Glomerular endothelial cell (primary cell): ENCODE data around the gene USP9X. TPM values are rescaled to one million over a fixed set of nuclear protein-coding genes. Genes with fewer than 3 reads are reported as not detected.
"Not testable (repeated sequence)": the region's sequence is repeated elsewhere in the genome, so short reads cannot be mapped to it uniquely, and the experiment has no call there.

Source experiments
- DNase-seq: peaks from one replicate; pipeline ENCODE4 v3.0.0-alpha.2; 2011; ENCODE audit warnings: low read depth, low spot score; ENCODE audit errors: extremely low read depth
- total RNA-seq: library from RNA; depleted of rRNA; stranded (reverse); fragments of >200 nt; gene quantifications from 2 replicates; pipeline ENCODE4 v1.2.3, GENCODE V29; 2015

Gene USP9X
- total RNA-seq, 1 donor from 2014 or later, result 81.8 TPM

DNA sequence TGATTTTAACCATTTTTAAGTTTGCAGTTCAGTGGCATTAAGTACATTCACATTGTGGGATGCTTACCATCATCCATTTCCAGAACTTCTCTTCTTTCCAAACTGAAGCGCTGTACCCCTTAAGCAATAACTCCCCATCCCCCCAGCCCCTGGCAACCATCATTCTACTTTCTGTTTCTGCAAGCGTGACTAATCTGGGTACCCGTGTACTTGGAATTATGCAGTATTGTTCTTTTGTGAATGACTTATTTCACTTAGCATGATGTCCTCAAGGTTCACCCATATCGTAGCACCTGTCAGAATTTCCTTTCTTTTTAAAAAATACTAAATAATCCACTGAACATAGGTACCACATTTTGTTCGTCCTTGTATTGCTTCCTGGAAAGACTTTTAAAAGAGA is 32.9 kb downstream of the USP9X start:
- DNase-seq, result no peak

DNA sequence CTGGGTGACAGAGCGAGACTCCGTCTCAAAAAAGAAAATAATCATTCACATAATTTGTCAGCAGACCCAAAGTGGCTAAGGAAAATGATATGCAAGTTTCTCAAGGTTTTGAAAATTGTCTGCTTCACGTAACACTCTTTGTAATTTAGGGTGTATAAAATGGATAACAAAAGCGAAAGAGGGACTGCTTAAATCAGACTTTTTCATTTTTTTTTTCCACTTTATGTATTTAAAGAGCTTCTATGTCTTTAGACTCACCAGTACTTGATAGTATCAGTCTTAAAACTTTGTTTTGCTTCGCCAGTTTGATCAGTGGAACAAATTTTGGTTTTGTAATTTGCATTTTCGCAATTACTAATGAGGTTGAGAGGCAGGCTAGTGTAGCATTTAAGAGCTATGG is 34.6 kb downstream of the USP9X start:
- no peak for DNase-seq

DNA sequence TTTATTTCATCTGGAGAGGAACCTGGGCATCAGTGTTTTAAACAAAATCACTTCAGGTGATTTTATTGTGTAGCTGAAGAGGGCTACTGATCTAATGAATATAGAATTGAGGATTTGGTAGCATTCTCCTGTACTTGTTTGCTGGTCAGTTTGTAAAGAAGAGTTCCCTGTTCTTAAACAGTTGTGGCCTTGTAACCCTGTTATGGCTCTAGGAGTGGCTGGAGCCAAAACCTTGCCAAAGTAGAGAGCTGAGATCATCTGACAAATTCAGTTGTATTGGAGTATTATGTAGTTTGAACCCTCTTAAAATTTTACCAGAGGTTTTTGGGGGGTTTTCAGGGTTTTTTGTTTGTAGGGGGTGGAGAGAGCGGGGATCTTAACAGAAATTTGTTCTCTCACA is 36.5 kb downstream of the USP9X start:
- no peak for DNase-seq

- no peak for DNase-seq
Measured at GRCh38 chrX:41122664-41123257, 37.5 kb downstream of the USP9X start.

GRCh38 chrX:41127477-41128192 is 42.4 kb downstream of the USP9X start:
- DNase-seq, result no peak

- no peak for DNase-seq
Measured at GRCh38 chrX:41128955-41129354, 43.7 kb downstream of the USP9X start.

- no peak for DNase-seq
Measured at GRCh38 chrX:41131766-41132165, 46.5 kb downstream of the USP9X start.

GRCh38 chrX:41133551-41133950 is 48.3 kb downstream of the USP9X start:
- DNase-seq, result no peak

DNA sequence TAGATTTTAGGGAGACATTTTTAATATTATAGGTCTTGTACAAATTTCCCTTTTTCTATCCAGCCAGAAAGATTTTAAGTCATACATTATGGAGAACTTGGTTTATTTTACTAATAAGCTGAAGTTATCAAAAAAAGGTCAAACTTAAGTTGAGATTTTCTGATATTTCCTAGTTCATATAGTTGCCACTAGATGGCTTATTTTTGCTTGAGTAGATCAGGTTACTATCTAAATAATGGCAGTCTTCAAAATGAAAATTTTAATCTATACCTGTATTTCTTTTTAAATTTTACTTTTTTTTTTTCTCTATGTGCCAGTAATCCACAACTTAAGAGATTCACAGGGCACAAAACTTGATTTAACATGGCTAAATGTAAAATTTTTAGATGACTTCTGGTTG is 52.3 kb downstream of the USP9X start:
- no peak for DNase-seq

GRCh38 chrX:41142130-41142910 is 57.1 kb downstream of the USP9X start:
- no peak for DNase-seq

DNA sequence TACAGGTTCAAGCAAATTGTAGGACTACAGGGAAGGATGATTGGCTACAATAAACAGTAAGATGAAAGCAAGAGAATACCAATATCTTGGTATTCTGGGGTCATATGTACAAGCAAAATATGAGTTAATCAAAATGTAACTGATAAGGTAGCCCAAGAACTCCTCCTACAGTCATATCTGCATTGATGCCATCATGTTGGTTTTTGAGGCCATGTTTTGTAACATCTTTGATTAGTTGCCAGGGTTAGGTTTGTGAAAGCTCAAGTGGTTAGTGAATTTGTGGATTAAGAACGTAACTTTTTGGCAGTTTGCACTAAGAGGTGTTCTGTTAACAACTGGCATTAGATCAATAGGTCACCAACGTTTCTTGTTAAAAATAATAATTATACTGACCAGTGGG is 59.6 kb downstream of the USP9X start:
- no peak for DNase-seq

DNA sequence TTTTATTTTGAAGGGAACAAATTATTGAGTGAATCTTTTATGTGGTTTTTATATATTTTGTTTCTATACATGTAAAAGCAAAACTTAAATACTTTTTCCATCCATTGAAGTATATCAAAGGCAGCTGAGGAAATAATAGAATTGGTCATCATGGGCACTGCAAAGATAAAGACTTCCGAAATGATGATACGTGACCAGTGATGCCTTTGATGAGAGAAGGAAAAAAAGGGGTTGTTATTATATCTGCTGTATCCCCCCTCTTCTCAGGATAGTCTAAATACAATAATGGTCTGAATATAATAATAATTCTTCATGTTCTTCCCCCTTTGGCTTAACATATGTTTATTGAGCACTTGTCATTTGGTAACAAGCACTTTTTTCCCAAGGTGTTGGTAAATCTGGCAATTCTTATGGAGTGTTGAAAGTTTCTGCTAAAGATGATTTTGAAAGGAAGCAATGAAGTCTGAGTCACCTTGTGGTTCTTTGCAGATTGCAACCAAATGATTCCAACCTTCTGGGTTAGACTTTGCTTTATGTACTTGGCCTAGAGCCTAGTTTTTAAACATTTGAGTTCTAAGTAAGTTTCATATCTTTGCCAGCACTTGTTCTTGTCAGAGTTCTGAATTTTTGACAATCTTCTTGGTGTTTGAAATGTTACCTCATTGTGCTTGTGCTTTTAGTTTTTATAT is 60.8 kb downstream of the USP9X start:
- peak; percentile 25 for DNase-seq

- peak; percentile 36 for DNase-seq
Measured at GRCh38 chrX:41148553-41148952, 63.3 kb downstream of the USP9X start.

- DNase-seq, result no peak
Measured at GRCh38 chrX:41150043-41150442, 64.8 kb downstream of the USP9X start.

DNA sequence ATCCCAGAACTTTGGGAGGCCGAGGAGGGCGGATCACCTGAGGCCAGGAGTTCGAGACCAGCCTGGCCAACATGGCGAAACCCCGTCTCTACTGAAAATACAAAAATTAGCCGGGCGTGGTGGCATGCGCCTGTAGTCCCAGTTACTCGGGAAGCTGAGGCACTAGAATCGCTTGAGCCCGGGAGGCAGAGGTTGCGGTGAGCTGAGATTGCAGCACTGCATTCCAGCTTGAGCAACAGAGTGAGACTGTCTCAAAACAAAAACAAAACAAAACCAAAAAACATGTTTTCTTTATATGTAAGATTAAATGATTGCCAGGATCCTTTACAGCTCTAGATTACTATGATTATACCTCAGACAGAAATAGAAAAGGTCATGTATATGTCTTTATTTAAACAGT is 66.5 kb downstream of the USP9X start:
- not testable (repeated sequence) for DNase-seq

GRCh38 chrX:41152221-41152620 is 67.0 kb downstream of the USP9X start:
- no peak for DNase-seq

- DNase-seq, result no peak
Measured at GRCh38 chrX:41153448-41153847, 68.2 kb downstream of the USP9X start.

DNA sequence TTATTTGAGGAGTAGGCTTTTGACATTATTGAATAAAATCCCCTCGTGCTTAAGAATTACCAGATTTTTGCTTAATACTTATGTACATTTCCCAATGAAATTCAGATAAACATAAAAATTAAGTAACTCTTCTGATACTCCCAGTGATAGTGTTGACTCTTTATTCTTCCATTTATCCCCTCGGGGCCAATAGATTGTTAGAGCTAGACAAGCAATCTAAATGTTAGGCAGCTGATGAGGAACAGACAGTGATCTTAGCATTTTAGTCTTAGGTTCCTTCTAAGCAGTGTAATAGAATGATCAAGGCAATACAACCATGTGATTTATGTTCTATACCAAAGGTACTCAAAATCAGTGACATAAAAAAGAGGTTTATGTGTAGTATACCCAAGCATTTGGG is 68.7 kb downstream of the USP9X start:
- DNase-seq, result no peak

GRCh38 chrX:41164449-41164848 is 79.2 kb downstream of the USP9X start:
- no peak for DNase-seq

DNA sequence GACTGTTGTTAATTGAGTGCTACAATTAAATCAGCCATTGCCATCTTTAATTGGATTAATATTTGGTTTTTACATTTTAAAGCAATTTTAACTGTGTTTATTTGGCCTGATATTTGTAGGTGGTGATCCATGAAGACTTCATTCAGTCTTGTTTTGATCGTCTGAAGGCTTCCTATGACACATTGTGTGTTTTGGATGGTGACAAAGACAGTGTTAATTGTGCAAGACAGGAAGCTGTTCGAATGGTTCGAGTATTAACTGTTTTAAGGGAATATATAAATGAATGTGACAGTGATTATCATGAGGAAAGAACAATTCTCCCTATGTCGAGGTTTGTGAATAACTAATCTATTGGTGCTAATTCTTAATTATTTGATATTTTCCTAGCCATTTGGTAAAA is 82.6 kb downstream of the USP9X start:
- no peak for DNase-seq

- no peak for DNase-seq
Measured at GRCh38 chrX:41176263-41176662, 91.0 kb downstream of the USP9X start.
